Measurements from ENCODE around the gene CCL5. TPM values are rescaled to one million over a fixed set of nuclear protein-coding genes. Genes with fewer than 3 reads are reported as not detected.

CCL5 gene
- total RNA-seq, 4 donors from 2014 or later, result 5.5 to 10.7 (median 6.0) TPM

DNA sequence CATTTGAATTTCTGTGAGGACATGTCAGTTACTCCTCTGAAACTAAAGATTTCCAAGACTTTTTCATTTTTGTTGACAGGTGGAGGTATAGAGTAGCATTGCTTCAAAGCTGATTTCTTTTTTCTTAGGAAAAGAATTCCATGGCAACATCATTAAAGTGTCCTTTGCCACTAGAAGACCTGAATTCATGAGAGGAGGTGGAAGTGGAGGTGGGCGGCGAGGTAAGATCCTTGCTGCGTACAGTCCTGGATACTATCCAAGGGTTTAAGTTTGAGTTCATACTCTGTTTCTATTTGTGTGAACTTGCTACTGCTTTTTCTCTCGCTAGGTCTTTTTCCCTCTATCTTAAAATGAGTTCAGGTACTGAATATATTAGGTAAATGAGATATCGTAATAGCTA lies 37.9 kb downstream of the CCL5 start:
- TF ChIP-seq, protein P1, sequence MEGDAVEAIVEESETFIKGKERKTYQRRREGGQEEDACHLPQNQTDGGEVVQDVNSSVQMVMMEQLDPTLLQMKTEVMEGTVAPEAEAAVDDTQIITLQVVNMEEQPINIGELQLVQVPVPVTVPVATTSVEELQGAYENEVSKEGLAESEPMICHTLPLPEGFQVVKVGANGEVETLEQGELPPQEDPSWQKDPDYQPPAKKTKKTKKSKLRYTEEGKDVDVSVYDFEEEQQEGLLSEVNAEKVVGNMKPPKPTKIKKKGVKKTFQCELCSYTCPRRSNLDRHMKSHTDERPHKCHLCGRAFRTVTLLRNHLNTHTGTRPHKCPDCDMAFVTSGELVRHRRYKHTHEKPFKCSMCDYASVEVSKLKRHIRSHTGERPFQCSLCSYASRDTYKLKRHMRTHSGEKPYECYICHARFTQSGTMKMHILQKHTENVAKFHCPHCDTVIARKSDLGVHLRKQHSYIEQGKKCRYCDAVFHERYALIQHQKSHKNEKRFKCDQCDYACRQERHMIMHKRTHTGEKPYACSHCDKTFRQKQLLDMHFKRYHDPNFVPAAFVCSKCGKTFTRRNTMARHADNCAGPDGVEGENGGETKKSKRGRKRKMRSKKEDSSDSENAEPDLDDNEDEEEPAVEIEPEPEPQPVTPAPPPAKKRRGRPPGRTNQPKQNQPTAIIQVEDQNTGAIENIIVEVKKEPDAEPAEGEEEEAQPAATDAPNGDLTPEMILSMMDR (IDR thresholded peaks at IDR 0.05), result no peak
- no peak for ATAC-seq (ENCODE audit: low FRiP score)
- no peak for DNase-seq (ENCODE audit: low spot score)

DNA sequence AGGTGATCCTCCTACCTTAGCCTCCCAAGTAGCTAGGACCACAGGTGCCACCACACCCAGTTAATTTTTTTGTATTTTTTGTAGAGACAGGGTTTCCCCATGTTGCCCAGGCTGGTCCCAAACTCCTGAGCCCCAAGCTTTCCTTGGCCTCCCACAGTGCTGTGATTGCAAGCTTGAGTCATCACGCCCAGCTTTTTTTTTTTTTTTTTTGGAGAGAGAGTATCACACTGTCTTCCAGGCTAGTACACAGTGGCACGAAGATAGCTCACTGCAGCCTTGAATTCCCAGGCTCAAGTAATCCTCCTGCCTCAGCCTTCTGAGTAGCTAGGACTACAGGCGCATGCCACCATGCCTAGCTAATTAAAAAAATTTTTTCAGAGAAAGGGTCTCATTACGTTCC lies 38.7 kb downstream of the CCL5 start:
- TF ChIP-seq, protein P1 (IDR thresholded peaks at IDR 0.05), result no peak
- DNase-seq (ENCODE audit: low spot score), result no peak
- ATAC-seq (ENCODE audit: low FRiP score), result peak; percentile 28

DNA sequence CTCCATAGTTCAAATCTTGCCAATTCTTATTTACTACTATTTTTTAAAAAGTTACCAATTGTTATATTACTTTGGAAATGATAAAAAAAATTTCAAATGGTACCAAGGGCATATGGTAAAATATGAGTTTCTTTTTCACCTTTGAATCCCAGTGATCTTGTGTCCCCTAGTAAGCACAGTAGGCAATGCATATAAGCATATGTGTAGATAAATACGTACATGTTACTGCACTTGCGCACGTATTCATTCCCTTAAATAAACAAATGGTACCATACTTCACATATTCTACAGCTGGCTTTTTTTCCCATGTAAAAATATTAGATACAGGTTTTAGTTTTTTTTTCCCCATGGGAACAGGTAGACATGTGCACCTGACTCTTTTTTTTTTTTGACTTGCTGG lies 39.1 kb downstream of the CCL5 start:
- DNase-seq (ENCODE audit: low spot score) (no peak), ATAC-seq (ENCODE audit: low FRiP score) (no peak)
- TF ChIP-seq, protein P1 (IDR thresholded peaks at IDR 0.05), result no peak

DNA sequence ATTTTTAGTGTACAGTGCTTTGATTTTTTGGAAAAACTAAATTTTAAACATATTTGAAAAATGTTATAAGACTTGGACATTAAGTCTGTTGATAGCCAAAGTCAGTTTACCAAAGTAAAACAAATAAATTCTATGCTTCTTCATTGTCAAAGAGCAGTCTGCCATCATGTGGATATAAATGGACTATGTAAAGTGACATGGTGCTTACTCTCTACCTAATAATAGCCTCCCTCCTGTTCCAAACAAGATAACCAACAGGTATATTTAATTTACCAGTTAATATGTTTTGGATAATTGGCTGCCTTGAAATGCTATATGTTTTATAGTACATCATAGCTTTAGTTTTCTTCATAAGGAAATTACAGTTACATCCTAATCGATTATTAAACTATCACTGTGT lies 55.0 kb downstream of the CCL5 start:
- TF ChIP-seq, protein P1 (IDR thresholded peaks at IDR 0.05), result no peak
- DNase-seq (ENCODE audit: low spot score) (no peak), ATAC-seq (ENCODE audit: low FRiP score) (no peak)

Small RNAs within 50 kb of the gene (small RNA-seq; reads per million reads assigned to genes)
- gene RF00100, result 700 reads per million, percentile 98 among the genes with 10 or more reads in this experiment

Other genes starting within 250 kb of the CCL5 start
- 10 to 100 TPM in 3 of 4 donors, 1 to 10 TPM in 1; 9.9 to 63.8 (median 42.3) TPM for gene RASL10B, start 148.7 kb downstream of the CCL5 start, total RNA-seq
- under 1 TPM in 3 of 4 donors, not detected in 1; 0.37 to 0.82 (median 0.48) TPM for gene GAS2L2, start 127.1 kb downstream of the CCL5 start, total RNA-seq
- not detected for gene C17orf50, start 119.5 kb downstream of the CCL5 start, total RNA-seq
- 10 to 100 TPM; 31.5 to 65.6 (median 48.7) TPM for gene MMP28, start 84.7 kb downstream of the CCL5 start, total RNA-seq
- 10 to 100 TPM; 33.2 to 80.2 (median 64.0) TPM for gene TAF15, start 70.9 kb downstream of the CCL5 start, total RNA-seq
- gene HEATR9, start 11.5 kb downstream of the CCL5 start, total RNA-seq, result not detected
- not detected for gene RDM1, start 50.4 kb upstream of the CCL5 start, total RNA-seq
- gene LYZL6, start 63.4 kb upstream of the CCL5 start, total RNA-seq, result not detected
- gene CCL16, start 101.1 kb upstream of the CCL5 start, total RNA-seq, result 1 to 10 TPM in 1 of 4 donors, under 1 TPM in 1, not detected in 2; 0.69 to 2.8 TPM
- 10 to 100 TPM; 29.0 to 83.2 (median 68.7) TPM for gene CCL14, start 106.4 kb upstream of the CCL5 start, total RNA-seq
- gene CCL15, start 121.2 kb upstream of the CCL5 start, total RNA-seq, result 1 to 10 TPM in 1 of 4 donors, not detected in 3; 4.6 TPM
- gene CCL23, start 137.6 kb upstream of the CCL5 start, total RNA-seq, result 1 to 10 TPM; 1.5 to 6.6 (median 4.7) TPM
- gene CCL18, start 183.9 kb upstream of the CCL5 start, total RNA-seq, result 10 to 100 TPM in 2 of 4 donors, 1 to 10 TPM in 2; 1.7 to 21.5 (median 9.8) TPM
- 10 to 100 TPM in 2 of 4 donors, 1 to 10 TPM in 2; 4.1 to 12.1 (median 8.0) TPM for gene CCL3, start 209.8 kb upstream of the CCL5 start, total RNA-seq
- gene CCL4, start 223.5 kb upstream of the CCL5 start, total RNA-seq, result 10 to 100 TPM in 3 of 4 donors, 1 to 10 TPM in 1; 8.6 to 13.3 (median 11.3) TPM

Data from omental fat pad (tissue), 4 donors.